NCI-H69 (cell line): Measurements from ENCODE around the gene RFWD3.
A peak's percentile ranks its signal among the peaks of the same experiment; 100 is the strongest.

Experiments used
- DNase-seq: peaks from one replicate; lab custom pipeline; 2025; lab: John Stamatoyannopoulos, UW

RFWD3 gene

DNA sequence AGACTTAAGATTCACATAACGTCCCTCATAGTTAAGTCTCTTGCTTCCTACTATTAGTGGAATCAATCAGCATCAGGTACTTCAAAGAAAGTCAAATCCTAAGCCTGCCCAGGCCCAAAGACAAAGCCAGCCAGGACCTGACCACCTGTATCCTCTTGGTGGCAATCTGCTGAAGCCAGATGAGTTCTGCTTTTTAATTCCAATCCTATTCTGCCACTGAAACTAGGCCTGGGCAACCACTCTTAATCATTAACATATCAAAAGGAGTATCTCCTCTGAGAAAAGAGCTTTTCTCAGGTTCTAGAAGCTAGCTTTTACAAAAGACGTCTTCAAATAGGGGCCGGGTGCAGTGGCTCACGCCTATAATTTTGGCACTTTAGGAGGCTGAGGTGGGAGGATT lies 44.7 kb downstream of the RFWD3 start:
- DNase-seq: no peak

- DNase-seq: no peak
Observed at GRCh38 chr16:74617206-74617788, 49.4 kb downstream of the RFWD3 start.

DNA sequence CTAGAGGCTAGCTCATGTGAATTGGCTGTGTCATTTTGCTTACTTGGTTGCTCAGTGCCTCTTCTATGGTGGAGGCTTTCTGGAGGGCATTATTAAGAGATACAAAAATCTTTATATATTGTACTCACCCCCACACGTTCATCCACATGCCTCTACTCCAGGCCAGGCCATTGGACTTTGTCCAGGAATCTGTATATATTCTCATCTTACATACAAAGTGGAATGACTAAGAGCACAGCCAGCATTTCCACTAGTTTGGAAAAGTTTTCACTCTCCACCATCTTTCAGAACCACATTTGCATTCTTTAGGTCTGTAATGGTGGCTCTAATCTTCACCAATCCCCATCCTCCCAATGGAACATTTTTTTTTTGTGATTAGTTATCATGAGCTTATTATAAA lies 55.0 kb downstream of the RFWD3 start:
- no peak for DNase-seq

DNA sequence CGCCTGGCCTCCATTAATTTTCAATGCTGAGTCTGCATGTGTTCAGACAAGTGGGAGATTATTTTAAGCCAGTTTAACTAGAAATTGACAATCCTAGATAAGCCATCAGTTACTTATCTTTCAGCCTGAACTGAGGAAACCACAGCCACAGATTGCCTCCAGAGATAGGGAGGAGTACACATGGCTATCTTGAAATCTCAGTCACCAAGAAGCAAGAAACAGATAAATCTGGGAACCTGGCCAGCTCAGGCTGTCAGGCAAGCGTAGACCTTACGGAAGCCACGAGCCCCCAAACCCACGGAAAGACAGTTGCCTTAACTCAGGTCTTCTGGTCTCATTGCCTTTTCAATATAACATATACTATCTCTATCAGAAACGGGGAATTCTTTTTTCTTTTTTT lies 57.7 kb downstream of the RFWD3 start:
- DNase-seq: no peak

DNA sequence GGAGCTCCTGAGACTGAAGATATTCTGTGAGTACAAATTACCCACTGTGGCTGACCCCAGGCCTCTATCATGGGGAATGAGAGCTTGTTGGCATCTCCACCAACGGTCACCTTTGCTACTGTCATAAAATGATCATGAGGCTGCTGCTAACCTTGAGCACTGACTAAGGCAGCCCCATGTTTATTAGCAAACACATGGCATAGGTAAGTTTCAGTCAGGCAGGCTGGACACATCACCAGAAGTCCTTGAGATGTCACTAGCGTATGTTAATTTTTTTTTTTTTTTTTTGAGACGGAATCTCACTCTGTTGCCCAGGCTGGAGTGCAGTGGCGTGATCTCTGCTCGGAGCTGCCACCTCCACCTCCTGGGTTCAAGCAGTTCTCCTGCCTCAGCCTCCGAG lies 58.3 kb downstream of the RFWD3 start:
- no peak for DNase-seq

GRCh38 chr16:74607962-74608356 lies 58.7 kb downstream of the RFWD3 start:
- DNase-seq: peak; percentile 5

GRCh38 chr16:74607310-74607961 lies 59.2 kb downstream of the RFWD3 start:
- DNase-seq: no peak

- DNase-seq: peak; percentile 93
Observed at GRCh38 chr16:74606521-74607309, 60.0 kb downstream of the RFWD3 start, which contains the start of gene GLG1. Gene GLG1, minus strand, starts transcription at chr16:74607114. Its CDS starts 20 bp downstream, at chr16:74607094.

GRCh38 chr16:74605746-74606520 lies 60.7 kb downstream of the RFWD3 start:
- no peak for DNase-seq

DNA sequence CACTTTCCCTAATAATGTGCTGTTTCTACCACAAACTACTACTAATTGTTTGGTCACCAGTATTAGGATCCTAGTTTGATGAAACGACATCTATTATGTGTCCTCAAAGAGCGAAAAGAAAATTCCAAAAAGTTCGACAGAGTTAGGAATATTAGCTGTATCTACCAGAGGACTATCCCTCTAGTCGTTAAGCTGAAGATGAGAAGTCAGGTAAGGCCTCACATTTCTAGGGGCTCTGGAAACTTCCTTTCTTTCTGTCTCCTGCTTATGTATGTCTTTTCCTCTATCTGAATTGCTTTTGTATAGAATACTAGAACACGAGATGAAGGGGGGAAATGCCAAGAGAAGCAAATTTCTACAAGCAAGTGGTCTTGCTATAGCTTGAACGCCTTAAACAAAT lies 61.3 kb downstream of the RFWD3 start:
- no peak for DNase-seq

DNA sequence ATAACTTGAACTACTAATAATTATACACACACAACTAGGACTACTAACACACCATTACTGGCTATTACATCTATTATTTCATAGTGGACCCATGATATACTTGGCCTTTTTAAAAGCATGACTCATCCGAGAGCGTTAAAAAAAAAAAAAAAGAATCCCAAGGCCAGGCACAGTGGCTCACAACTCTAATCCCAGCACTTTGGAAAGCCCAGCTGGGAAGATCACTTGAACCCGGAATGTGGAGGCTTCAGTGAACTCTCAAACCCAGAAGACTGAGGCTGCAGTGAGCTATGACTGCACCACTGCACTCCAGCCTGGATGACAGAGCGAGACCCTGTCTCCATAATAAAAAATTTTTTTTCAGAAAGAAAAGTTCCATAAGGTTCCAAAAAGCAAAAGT lies 62.8 kb downstream of the RFWD3 start:
- DNase-seq: no peak

DNA sequence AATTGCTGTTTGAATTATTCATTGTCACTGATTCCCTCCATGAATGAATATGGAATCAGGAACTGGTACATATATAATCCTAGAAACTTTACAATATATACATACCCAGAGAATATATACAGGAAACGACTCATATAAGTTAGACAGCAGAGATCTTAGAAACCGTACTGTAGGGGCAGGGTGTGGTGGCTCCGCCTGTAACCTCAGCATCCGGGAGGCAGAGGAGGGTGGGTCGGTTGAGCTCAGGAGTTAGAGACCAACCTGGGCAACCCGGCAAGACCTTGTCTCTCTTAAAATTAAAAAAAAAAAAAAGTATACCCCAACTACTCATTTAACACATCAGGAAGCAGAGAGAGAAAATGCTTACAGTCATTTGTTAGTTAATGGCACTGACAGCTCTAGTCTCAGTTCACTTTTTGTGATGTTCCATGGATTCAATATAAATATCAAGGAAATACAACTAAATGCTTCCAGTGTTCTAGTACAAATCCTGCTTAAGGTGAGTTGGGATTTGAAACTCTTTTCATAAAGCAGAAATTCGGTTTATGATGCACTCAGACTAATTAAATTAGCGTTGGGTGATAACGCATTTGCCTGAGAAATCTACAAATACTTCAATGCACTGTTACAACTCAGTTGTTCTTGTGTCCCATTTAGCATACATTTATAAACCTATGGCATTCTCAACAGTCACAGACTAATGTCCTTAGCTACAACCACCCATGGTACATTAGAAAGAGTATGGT lies 65.4 kb downstream of the RFWD3 start:
- DNase-seq: peak; percentile 4

DNA sequence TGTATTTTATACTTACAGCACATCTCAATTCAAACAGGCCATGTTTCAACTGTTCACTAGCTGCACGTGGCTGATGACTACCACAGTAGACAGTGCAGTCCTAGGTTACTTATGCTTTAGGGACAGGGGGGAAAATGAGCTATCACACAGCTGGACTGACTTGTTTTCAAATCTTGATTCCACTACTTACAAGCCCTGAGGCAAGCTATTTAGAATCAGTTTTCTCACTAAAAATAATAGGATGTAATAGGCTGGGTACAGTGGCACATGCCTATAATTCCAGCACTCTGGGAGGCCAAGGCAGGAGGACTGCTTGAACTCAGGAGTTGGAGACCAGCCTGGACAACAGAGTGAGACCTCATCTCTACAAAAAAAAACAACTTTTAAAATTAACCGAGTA lies 70.1 kb downstream of the RFWD3 start:
- no peak for DNase-seq

DNA sequence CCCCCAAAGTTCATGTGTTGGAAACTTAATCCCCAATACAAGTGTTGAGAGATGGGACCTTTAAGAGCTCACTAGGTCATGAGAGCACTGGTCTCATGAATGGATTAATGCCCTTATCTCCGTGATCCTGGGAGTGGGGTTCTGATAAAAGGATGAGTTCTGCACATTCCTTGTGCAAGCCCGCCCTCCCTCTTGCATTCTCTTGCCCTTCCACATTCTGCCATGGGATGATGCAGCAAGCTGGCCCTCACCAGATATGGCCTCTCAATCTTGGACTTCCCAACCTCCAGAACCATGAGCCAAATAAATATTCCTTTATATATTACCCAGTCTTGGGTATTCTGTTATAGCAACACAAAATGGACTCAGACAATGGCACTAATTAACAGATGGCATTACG lies 73.8 kb downstream of the RFWD3 start:
- DNase-seq: no peak

GRCh38 chr16:74591876-74592650 lies 74.6 kb downstream of the RFWD3 start:
- no peak for DNase-seq

- DNase-seq: no peak
Observed at GRCh38 chr16:74586948-74587347, 79.7 kb downstream of the RFWD3 start.

- DNase-seq: no peak
Observed at GRCh38 chr16:74585846-74586443, 80.7 kb downstream of the RFWD3 start.

GRCh38 chr16:74583926-74584666 lies 82.6 kb downstream of the RFWD3 start:
- no peak for DNase-seq

DNA sequence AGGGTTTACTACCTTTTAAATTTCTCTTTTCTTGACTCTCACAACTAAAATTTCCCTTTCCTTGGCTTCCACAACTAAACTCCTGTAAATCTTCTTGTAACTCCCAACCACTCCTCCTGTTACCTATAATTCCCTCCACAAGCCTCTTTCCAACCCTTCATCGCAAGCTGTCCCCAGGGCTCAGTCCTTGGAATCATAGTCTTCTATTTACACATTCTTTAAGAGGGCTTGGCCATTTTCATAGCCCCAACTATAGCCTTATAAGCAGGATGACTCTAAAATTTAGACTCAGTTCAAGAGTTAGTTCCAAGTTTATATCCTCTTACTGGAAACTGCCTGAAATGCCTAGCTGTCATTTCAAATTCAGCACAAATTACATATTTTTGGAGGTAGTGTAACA lies 83.7 kb downstream of the RFWD3 start:
- no peak for DNase-seq

DNA sequence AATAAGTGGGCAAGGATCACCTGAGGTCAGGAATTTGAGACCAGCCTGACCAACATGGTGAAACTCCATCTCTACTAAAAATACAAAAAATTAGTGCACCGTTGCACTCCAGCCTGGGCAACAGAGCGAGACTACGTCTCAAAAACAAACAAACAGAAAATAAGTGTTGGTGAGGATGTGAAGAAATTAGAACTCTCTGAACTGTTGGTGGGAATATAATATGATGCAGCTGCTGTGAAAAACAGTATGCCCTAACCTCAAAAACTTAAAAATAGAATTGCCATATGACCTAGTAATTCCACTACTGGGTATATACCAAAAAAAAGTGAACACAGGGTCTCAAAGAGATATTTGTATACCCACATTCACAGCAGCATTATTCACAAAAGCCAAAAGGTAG lies 85.8 kb downstream of the RFWD3 start:
- no peak for DNase-seq
